Lung (tissue), 12 donors: Measurements from ENCODE around the gene WDR46. TPM values are rescaled to one million over a fixed set of nuclear protein-coding genes. Genes with fewer than 3 reads are reported as not detected.

Source experiments
- ATAC-seq: fragments of 200-7000 bp; cut with Tn5 transposase; one replicate; pipeline ENCODE4 v1.9.1; 2020; ENCODE audit warnings: moderate number of reproducible peaks; ENCODE audit not compliant: insufficient read depth, low FRiP score
- DNase-seq, 3 donors: peaks; one replicate each; pipeline ENCODE4 v3.0.0-alpha.2; 2013 to 2017
- H3K27ac ChIP-seq, 2 donors: one replicate each; pipeline ENCODE4 v1.5.1; 2013; ENCODE audit warnings: mild to moderate bottlenecking in 2 of 2, moderate library complexity in 2 of 2, control low read depth in 1 of 2, inconsistent platforms in 1 of 2, low read depth in 1 of 2, low read length in 1 of 2
- H3K27me3 ChIP-seq, 3 donors: one replicate each; pipeline ENCODE4 v1.5.1; 2013; ENCODE audit warnings: low read length in 2 of 3; ENCODE audit not compliant: control insufficient read depth in 3 of 3, insufficient read depth in 3 of 3
- H3K36me3 ChIP-seq, 4 donors: one replicate each; pipeline ENCODE4 v1.5.1; 2013; ENCODE audit warnings: low read length in 4 of 4, mild to moderate bottlenecking in 1 of 4, moderate library complexity in 1 of 4; ENCODE audit not compliant: control insufficient read depth in 4 of 4, insufficient read depth in 4 of 4
- H3K4me1 ChIP-seq, 5 donors: one replicate each; pipeline ENCODE4 v1.5.1; 2013; ENCODE audit warnings: low read length in 5 of 5, mild to moderate bottlenecking in 2 of 5, moderate library complexity in 1 of 5; ENCODE audit not compliant: control insufficient read depth in 5 of 5, insufficient read depth in 5 of 5
- H3K4me3 ChIP-seq: one replicate; pipeline ENCODE4 v1.5.1; 2013; ENCODE audit warnings: mild to moderate bottlenecking, control low read depth, moderate library complexity
- H3K9ac ChIP-seq, 2 donors: one replicate each; pipeline ENCODE4 v1.5.1; 2013; ENCODE audit warnings: low read length in 2 of 2, control low read depth in 1 of 2; ENCODE audit not compliant: insufficient read depth in 1 of 2
- H3K9me3 ChIP-seq, 4 donors: one replicate each; pipeline ENCODE4 v1.5.1; 2013; ENCODE audit warnings: low read length in 3 of 4, mild to moderate bottlenecking in 1 of 4, moderate library complexity in 1 of 4; ENCODE audit not compliant: control insufficient read depth in 4 of 4, insufficient read depth in 3 of 4
- WGBS, 2 donors: extraction: QIAGEN DNeasy Blood & Tissue Kit; methylation state at CpG; one replicate each; pipeline ENCODE4 v1.1.7; 2013; 5-methylcytosine and 5-hydroxymethylcytosine counted together
- polyA plus RNA-seq, 2 donors: library from polyadenylated mRNA; stranded (reverse); fragments of 200-250 nt; gene quantifications; one replicate each; pipeline ENCODE4 v1.2.1, GENCODE V29; 2013
- total RNA-seq, 2 donors: library from RNA; depleted of rRNA in 1 of 2; stranded (reverse); fragments of >200 nt in 1 of 2; gene quantifications; one replicate each; pipeline ENCODE4 v1.2.1, GENCODE V29; 2014 to 2021
- TF ChIP-seq, protein P1 (sequence below): IDR thresholded peaks from 2 replicates; pipeline ENCODE4 v1.5.1; 2012; ENCODE audit warnings: mild to moderate bottlenecking; ENCODE audit errors: control extremely low read depth, extremely low read depth
- donor health status: control.
- donor health status: control.
- donor health status: Bipolar disorder and iron deficiency.
- donor health status: healthy.
- donor health status: DM: yes; HTN: yes; CAD: no.

The WDR46 gene
- total and polyA plus RNA-seq, 4 donors: 26.3 to 48.0 (median 47.4) TPM

DNA sequence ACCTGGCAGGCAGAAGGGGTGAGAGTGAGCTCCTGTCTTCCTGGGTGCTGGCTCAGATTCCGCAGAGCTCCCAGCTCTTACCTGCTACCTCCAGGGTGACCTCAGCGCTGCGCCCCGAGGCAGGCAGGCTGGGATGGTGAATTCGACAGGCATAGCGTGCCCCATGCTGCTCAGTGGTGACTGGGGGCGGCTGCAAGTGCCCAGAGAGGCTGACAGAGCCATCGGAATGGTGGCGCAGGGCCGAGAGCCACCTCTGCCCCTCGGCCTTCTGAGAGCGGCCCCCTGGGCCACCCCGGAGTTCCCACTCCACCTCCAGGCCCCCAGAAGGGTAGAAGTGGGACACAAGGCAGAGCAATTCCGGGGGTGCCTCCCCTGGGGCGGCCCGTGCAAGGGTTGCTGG is 15.2 kb upstream of the WDR46 start:
- H3K4me1 ChIP-seq: peaks cover 0 to 5% (median 0%) of the 10 kb centered on the region in 5 donors

DNA sequence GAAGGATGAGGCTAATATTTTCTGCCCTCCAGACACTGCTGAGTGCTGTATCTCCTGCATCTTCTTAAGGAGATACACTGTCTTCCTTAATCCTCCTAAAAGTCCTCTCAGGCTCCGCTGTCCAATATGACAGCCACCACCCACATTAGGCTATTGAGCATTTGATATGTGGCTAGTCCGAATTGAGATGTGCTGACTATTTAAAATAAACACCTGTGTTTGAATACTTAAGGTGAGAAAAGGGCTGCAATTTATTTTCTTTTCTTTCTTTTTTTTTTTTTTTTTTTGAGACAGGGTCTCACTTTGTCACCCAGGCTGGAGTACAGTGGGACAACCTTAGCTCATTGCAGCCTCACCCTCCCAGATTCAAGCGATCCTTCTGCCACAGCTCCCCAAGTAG is 12.8 kb upstream of the WDR46 start:
- DNase-seq: no peak

More for the DNA sequence above, 15.2 kb upstream of the WDR46 start:
- Histone ChIP-seq H3K9ac (no peak overlapping the region), H3K27me3 (no peaks in the 10 kb centered on the region), H3K9me3 (no peaks in the 10 kb centered on the region), H3K4me3 (no peak overlapping the region), H3K27ac (peak overlapping the region in 1 of 2 donors; percentile 10), H3K36me3 (peaks cover 0 to 35% (median 15%) of the 10 kb centered on the region in 4 donors)
- no peak for DNase-seq
- TF ChIP-seq, protein P1, sequence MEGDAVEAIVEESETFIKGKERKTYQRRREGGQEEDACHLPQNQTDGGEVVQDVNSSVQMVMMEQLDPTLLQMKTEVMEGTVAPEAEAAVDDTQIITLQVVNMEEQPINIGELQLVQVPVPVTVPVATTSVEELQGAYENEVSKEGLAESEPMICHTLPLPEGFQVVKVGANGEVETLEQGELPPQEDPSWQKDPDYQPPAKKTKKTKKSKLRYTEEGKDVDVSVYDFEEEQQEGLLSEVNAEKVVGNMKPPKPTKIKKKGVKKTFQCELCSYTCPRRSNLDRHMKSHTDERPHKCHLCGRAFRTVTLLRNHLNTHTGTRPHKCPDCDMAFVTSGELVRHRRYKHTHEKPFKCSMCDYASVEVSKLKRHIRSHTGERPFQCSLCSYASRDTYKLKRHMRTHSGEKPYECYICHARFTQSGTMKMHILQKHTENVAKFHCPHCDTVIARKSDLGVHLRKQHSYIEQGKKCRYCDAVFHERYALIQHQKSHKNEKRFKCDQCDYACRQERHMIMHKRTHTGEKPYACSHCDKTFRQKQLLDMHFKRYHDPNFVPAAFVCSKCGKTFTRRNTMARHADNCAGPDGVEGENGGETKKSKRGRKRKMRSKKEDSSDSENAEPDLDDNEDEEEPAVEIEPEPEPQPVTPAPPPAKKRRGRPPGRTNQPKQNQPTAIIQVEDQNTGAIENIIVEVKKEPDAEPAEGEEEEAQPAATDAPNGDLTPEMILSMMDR: no peak
- ATAC-seq: no peak
- WGBS, 2 donors: 94 to 95% methylated on average over 16 of the region's 16 CpGs

DNA sequence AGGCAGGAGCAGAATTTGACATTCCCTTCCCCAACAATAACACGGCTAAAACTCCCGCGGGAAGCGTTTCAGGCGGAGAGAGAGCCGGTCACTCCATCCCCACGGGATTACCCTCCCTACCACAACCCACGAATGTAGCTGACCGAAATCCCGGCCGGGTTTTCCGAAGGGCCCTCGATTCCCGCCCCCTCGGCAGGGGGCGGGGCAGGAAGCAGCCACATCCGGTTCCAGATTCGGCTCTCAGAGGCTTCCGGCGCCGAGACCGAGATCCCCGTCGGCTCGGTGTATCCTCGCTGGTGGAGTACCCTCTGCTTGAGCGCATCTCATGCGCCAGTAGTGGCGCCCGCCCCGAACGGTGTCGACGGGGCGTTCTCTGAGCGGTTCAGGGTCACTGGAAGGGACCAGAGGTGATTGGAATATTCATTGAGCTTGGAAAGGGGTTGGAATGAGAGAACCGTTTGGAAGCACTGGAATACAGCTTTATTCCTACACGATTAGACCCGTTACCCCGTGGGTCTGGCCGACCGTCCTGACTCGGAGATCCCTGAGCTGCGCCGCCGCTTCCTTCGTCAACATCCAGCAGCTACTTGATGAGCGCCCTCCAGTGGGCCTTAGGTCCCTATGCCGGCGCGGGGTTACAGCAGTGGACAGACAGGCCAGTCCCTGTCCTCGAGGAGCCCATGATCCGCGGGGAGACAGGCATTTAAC is 10.4 kb upstream of the WDR46 start:
- ATAC-seq (peak; percentile 80), DNase-seq (peak; percentile 92 to 95 (median 94))
- H3K27me3 ChIP-seq: no peaks in the 10 kb centered on the region
- H3K36me3 ChIP-seq: peaks cover 0 to 29% (median 18%) of the 10 kb centered on the region in 4 donors
- peak overlapping the region; percentile 96 to 98 for H3K27ac ChIP-seq
- peak overlapping the region; percentile 43 for H3K4me3 ChIP-seq
- H3K4me1 ChIP-seq: peaks cover 0 to 12% (median 0%) of the 10 kb centered on the region in 5 donors
- peak overlapping the region; percentile 63 to 84 for H3K9ac ChIP-seq
- TF ChIP-seq, protein P1: peak; percentile 64
- H3K9me3 ChIP-seq: no peaks in the 10 kb centered on the region
- WGBS, 2 donors: 0% methylated on average over 54 of the region's 54 CpGs

More for the DNA sequence above, 12.8 kb upstream of the WDR46 start:
- ATAC-seq: no peak
- Histone ChIP-seq H3K27ac (no peak overlapping the region), H3K9me3 (no peaks in the 10 kb centered on the region), H3K4me1 (peaks cover 0 to 11% (median 0%) of the 10 kb centered on the region in 5 donors), H3K4me3 (no peak overlapping the region), H3K9ac (no peak overlapping the region), H3K36me3 (peaks cover 0 to 31% (median 15%) of the 10 kb centered on the region in 4 donors), H3K27me3 (no peaks in the 10 kb centered on the region)
- WGBS, 2 donors: 93 to 95% methylated on average over 3 of the region's 3 CpGs
- TF ChIP-seq, protein P1: no peak
